Measurements from ENCODE around the gene OR51B2.
"Not testable (repeated sequence)": the region's sequence is repeated elsewhere in the genome, so short reads cannot be mapped to it uniquely, and the experiment has no call there.

OR51B2 gene

GRCh38 chr11:5310423-5310822 is 13.7 kb downstream of the OR51B2 start:
- no peak for DNase-seq

- no peak for DNase-seq
These were observed 16.7 kb downstream of the OR51B2 start for GRCh38 chr11:5307256-5308019.

GRCh38 chr11:5304046-5304445 is 20.1 kb downstream of the OR51B2 start:
- no peak for DNase-seq

GRCh38 chr11:5303626-5304025 is 20.5 kb downstream of the OR51B2 start:
- DNase-seq, result no peak

DNA sequence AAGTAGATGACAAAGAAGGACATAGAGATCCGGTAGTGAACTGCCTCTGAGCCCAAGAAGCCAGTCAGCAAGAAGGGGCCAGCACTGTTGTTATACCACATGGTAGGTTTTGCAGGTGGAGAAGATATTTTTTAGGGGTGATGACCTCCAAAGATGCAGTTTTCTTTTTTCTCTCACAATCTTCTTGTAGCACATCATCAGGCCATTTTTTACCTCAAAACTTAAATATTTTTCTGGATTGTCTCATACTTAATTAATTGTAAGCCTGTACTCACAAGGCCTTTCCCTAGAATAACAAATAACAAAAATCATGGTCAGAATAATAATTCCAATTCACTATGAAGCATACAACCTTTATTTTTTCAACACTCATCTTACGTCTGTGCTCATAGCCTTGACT is 22.3 kb downstream of the OR51B2 start, which contains the start of gene OR51B4:
TSS of gene OR51B4 (minus strand) at position 101 of the 400 bp plus-strand sequence. CDS start at position 101, 0 bp downstream.
- no peak for DNase-seq

DNA sequence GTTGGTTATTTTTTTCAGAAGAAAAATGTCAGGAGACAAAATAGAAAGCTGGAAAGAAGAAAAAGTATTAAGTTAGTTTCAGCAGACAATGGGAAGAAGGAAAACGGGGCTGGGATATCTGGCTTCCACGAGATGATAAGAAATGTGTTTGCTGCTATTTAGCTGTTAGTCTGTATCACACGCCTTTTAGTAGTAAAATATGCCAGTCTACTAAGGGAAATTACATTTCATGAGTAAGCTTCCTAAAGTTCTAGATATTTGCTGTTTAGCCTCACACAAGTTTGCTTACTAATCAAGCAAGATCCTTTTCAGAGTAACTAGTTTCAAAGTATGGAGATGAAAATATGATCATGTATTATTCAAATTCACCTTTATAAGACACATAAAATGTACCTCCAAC is 23.8 kb downstream of the OR51B2 start:
- no peak for DNase-seq

DNA sequence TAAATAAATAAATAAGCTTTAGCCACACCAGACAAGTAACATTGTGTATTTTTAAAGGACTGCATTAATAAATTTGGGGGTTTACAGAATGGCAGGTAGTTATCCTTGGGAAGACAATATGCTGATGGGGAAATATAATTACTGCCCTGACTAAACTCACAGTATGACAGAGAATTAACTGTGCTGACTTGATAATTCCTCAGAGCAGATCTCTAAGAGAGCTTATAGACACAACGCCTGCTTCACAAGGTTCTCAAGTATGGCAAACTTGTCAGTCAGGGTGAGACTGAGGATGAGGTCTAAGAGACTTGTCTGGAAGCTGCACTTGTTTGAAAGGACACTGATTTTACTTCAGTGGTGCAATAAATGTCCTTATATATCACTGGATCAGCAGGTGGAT is 25.6 kb downstream of the OR51B2 start:
- DNase-seq, result no peak

- DNase-seq, result no peak
These were observed 26.3 kb downstream of the OR51B2 start for GRCh38 chr11:5297721-5298323.

DNA sequence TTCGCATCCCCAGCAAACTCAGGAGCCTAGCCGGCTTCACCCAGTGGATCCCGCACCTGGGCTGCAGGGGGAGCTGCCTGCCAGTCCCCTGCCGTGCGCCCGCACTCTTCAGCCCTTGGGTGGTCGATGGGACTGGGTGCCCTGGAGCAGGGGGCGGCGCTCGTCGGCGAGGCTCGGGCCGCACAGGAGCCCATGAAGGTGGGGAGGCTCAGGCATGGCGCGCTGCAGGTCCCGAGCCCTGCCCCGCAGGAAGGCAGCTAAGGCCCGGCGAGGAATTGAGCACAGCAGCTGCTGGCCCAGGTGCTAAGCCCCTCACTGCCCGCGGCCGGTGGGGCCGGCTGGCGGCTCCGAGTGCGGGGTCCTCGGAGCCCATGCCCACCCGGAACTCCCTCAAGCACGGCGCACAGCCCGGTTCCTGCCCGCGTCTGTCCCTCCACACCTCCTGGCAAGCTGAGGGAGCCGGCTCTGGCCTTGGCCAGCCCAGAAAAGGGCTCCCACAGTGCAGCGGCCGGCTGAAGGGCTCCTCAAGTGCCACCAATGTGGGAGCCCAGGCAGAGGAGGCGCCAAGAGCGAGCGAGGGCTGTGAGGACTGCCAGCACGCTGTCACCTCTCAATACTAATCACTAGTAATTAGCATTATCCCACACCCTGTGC is 29.6 kb downstream of the OR51B2 start:
- not testable (repeated sequence) for DNase-seq

DNA sequence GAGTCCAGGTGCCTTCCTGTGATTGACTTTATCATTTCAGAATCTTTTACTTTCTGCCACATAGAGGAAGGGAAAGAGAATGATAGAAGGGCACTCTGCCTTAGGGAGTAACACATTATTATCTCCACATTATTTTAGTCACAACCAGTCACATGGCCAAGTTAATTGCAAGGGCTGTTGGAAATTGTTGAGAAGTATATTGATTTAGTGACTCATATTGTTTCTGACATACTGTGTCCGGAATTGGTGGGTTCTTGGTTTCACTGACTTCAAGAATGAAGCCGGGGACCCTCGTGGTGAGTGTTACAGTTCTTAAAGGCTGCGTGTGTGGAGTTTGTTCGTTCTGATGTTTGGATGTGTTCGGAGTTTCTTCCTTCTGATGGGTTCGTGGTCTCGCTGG is 31.1 kb downstream of the OR51B2 start:
- DNase-seq, result no peak

DNA sequence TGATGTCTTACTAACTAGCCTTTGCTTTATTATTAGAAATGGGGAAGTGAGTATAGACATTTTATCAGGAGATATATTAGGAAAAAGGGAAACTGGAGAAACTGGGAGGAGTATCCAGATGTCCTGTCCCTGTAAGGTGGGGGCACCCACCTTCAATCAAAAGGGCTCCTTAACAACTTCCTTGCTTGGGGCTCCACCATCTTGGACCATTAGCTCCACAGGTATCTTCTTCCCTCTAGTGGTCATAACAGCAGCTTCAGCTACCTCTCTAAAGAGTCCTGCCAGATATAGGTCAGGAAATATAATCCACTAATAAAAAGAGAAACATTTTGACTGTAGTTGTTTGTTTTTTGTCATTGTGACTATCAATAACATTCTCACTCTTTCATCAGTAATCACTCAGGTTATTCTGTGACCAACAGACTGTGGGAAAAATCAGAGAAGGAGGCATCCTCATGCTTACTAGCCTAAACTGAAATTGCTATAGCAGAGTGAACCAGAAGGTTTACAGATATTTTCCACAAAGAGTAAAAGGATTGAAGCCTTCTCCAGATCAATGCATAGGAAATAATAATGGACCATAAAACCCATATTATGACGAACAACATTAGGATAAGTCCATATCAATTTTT is 32.8 kb downstream of the OR51B2 start:
- no peak for DNase-seq

DNA sequence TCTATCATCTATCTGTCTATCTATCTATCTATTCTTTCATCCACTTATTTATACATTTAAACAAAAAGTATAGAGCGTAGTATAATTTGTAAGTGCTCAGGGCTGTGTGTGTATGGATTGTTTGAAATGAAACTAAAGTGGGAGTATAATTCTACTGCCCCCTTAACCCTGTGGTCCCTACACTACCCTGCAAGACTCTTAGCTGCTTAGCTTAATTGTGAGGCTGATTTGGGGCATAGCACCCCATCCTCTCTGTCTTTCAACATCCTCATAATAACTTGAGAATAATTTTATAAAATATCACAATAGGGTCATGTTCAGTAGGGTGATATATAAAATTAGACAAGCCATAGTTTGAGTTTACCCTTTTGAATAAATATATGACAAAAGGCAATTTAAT is 34.0 kb downstream of the OR51B2 start:
- no peak for DNase-seq

DNA sequence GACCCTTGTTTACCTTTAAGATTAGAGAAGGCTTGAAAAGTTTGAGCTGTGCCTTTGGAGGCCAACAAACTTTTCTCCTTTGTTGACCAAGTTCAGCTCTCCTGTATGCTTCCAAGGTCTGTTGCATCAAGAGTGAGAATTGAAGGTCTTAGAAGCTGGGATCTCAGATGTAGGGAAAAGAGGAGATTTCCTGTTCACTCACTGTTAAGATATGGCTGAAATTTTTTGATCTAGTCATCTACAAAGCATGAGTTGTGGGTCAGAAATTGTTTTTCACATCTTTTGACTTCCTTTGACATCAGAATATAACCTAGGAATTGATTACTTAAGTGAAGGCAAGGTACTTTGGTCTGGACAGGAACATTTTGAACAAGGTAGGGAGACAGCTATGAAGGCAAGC is 34.4 kb downstream of the OR51B2 start:
- DNase-seq, result no peak

GRCh38 chr11:5288906-5289550 is 35.1 kb downstream of the OR51B2 start:
- DNase-seq, result no peak

DNA sequence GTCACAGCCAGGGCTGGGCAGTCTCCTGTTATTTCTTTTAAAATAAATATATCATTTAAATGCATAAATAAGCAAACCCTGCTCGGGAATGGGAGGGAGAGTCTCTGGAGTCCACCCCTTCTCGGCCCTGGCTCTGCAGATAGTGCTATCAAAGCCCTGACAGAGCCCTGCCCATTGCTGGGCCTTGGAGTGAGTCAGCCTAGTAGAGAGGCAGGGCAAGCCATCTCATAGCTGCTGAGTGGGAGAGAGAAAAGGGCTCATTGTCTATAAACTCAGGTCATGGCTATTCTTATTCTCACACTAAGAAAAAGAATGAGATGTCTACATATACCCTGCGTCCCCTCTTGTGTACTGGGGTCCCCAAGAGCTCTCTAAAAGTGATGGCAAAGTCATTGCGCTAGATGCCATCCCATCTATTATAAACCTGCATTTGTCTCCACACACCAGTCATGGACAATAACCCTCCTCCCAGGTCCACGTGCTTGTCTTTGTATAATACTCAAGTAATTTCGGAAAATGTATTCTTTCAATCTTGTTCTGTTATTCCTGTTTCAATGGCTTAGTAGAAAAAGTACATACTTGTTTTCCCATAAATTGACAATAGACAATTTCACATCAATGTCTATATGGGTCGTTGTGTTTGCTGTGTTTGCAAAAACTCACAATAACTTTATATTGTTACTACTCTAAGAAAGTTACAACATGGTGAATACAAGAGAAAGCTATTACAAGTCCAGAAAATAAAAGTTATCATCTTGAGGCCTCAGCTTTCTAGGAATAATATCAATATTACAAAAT is 35.8 kb downstream of the OR51B2 start:
- no peak for DNase-seq

DNA sequence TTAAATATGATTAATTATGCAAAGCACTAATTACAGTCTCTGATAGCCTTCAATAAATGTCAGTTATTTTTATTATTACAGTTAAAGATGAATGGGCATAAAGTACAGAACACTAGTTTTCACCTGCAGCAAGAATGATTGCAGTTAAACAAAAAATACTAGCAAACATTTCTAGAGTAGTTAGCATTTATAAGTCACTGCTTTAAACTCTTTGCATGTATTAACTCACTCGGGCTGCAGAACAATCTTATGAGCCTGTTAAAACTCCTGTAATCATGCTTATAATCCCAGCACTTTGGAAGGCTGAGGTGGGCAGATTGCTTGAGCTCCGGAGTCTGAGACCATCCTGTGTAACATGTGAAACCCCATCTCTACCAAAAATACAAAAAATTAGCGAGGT is 37.2 kb downstream of the OR51B2 start:
- DNase-seq, result no peak

DNA sequence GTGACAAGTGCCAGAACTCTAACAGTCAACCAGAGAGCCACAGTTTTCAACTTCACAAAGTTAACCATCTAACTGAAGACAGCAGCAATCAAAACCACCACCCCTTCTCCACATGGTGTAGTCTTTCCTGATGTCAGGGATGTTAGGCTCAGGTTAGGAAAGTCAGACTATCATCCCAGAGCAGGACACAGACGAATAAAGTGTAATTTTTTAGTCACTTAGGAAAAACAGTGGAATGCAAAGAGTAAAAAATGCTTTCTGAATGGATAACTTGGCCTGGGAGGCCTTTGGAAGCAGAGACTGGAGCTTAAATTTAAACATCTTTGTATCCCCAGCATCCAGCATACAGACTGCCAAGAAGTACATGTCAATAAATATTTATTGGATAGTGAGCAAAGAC is 37.7 kb downstream of the OR51B2 start:
- no peak for DNase-seq

DNA sequence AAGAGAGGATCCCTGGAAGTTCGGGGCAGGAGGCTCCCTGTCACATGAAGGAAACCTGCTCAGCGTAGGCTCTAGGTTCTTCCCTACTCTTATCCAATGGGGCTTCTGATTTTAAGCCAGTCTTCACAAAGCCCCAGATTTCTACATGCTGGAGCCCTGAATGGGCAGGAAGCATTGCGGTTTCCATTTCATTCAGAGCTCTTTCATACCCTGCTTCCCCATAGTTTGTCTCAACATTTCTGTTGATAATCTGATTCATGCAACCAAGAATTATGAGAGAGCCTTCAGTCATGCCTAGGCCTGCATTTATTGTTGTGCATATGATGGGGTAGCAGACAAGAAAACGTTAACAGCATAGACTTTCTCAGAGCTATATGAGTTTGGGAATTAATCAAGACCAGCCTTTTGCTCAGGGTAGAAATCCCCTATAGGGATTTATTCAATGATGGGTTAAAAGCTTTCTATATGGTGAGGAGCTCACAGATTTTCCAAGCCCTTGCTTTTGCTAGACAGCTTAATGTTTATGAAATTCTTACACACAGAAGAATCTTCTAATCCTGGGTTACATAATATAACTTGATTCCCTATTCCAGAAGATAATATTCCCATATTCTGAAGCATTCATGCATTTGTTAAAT is 38.3 kb downstream of the OR51B2 start:
- DNase-seq, result no peak

DNA sequence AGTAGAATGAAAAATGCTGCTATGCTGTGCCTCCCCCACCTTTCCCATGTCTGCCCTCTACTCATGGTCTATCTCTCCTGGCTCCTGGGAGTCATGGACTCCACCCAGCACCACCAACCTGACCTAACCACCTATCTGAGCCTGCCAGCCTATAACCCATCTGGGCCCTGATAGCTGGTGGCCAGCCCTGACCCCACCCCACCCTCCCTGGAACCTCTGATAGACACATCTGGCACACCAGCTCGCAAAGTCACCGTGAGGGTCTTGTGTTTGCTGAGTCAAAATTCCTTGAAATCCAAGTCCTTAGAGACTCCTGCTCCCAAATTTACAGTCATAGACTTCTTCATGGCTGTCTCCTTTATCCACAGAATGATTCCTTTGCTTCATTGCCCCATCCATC is 39.5 kb downstream of the OR51B2 start:
- DNase-seq, result no peak

DNA sequence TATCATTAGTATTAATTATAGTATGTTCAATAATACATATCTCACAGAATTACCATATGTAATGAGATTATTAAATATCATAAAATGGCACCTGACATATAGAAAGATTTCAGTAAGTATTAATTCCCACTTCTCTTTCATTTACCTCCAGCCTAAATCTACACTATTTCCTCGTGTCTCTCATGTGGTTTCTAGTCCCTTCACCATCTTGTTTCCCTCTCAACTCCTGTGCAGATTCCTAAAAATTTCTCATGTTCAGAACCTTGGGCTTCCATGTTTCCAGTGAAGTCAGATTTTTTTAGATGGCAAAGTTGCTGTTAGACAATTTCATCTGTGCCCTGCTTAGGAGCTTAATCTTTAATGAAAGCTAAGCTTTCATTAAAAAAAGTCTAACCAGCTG is 40.2 kb downstream of the OR51B2 start:
- no peak for DNase-seq

DNA sequence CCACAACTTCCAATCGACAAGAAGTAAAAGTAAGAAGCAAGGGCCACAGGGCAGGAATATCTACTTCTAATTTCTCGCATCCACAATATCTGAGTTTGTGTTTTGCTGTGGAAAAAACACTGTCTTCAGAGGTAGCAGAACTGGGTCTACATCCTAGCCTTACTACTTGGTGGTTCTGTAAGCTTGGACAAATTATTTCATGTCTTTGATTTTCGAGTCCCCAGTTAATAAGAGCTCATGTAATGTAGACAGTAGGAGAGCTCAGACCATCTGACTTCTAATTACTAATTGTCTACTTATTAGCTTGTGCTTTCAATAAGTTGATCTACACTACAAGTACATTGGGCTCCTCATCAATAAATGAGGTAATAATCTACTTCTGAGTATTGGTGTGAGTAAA is 41.0 kb downstream of the OR51B2 start:
- DNase-seq, result no peak

GRCh38 chr11:5282628-5283027 is 41.5 kb downstream of the OR51B2 start:
- DNase-seq, result no peak

All from activated CD4-positive, alpha-beta T cell treated with anti-CD3 and anti-CD28 coated beads, Interleukin-2, amount 50 U/mL, for 1 hour (primary cell).